H9 (cell line): ENCODE results near the gene DPP8. TPM values are rescaled to one million over a fixed set of nuclear protein-coding genes. Genes with fewer than 3 reads are reported as not detected.
A peak's percentile ranks its signal among the peaks of the same experiment; 100 is the strongest.

Experiments used
- DNase-seq: peaks from one replicate; pipeline ENCODE4 v3.0.0-alpha.2; 2017
- H2AFZ ChIP-seq: one replicate; pipeline ENCODE4 v1.6.1; 2013; ENCODE audit warnings: mild to moderate bottlenecking, low read length, control low read depth, moderate library complexity
- H2AK5ac ChIP-seq: 2 replicates; pipeline ENCODE4 v1.6.1; 2013; ENCODE audit warnings: low read length, control low read depth, mixed read lengths; ENCODE audit not compliant: insufficient read length
- H2BK120ac ChIP-seq: one replicate; pipeline ENCODE4 v1.6.1; 2013; ENCODE audit warnings: low read depth, mild to moderate bottlenecking, low read length, control low read depth, inconsistent platforms; ENCODE audit not compliant: poor library complexity, severe bottlenecking
- H2BK12ac ChIP-seq: 2 replicates; pipeline ENCODE4 v1.6.1; 2013; ENCODE audit warnings: low read length, control low read depth, mixed read lengths, low read depth; ENCODE audit not compliant: insufficient read length
- H2BK15ac ChIP-seq: 2 replicates; pipeline ENCODE4 v1.6.1; 2013; ENCODE audit warnings: low read depth, low read length, control low read depth
- H2BK20ac ChIP-seq: one replicate; pipeline ENCODE4 v1.6.1; 2013; ENCODE audit warnings: low read depth, mild to moderate bottlenecking, low read length, control low read depth, inconsistent platforms; ENCODE audit not compliant: poor library complexity, severe bottlenecking
- H2BK5ac ChIP-seq: 2 replicates; pipeline ENCODE4 v1.6.1; 2013; ENCODE audit warnings: low read length, control low read depth, mixed read lengths; ENCODE audit not compliant: insufficient read length
- H3K14ac ChIP-seq: 2 replicates; pipeline ENCODE4 v1.6.1; 2013; ENCODE audit warnings: low read length, control low read depth; ENCODE audit not compliant: insufficient read depth
- H3K18ac ChIP-seq: 2 replicates; pipeline ENCODE4 v1.6.1; 2013; ENCODE audit warnings: low read depth, mild to moderate bottlenecking, mixed read lengths, low read length, control low read depth; ENCODE audit not compliant: insufficient read length
- H3K23ac ChIP-seq: 2 replicates; pipeline ENCODE4 v1.6.1; 2013; ENCODE audit warnings: low read length, control low read depth, mixed read lengths, low read depth; ENCODE audit not compliant: insufficient read length
- H3K23me2 ChIP-seq: 2 replicates; pipeline ENCODE4 v1.6.1; 2013; ENCODE audit warnings: low read depth, mild to moderate bottlenecking, mixed read lengths, low read length, control low read depth; ENCODE audit not compliant: insufficient read length, poor library complexity, severe bottlenecking
- H3K27ac ChIP-seq: 2 replicates; pipeline ENCODE4 v1.5.1; 2013; ENCODE audit warnings: low read length, control low read depth, mixed read lengths, low read depth; ENCODE audit not compliant: insufficient read length
- H3K27me3 ChIP-seq: 2 replicates; pipeline ENCODE4 v1.6.1; 2013; ENCODE audit warnings: low read length, control low read depth, inconsistent platforms; ENCODE audit not compliant: insufficient read depth
- H3K4ac ChIP-seq: 2 replicates; pipeline ENCODE4 v1.6.1; 2013; ENCODE audit warnings: low read depth, mild to moderate bottlenecking, control low read depth, inconsistent platforms, low read length, moderate library complexity
- H3K4me1 ChIP-seq: 2 replicates; pipeline ENCODE4 v1.6.1; 2013; ENCODE audit warnings: low read length, control low read depth, inconsistent platforms; ENCODE audit not compliant: insufficient read depth
- H3K4me2 ChIP-seq: 2 replicates; pipeline ENCODE4 v1.6.1; 2013; ENCODE audit warnings: low read length, control low read depth, mixed read lengths; ENCODE audit not compliant: insufficient read length, insufficient read depth
- H3K56ac ChIP-seq: 2 replicates; pipeline ENCODE4 v1.6.1; 2013; ENCODE audit warnings: low read depth, mild to moderate bottlenecking, mixed read lengths, low read length, control low read depth; ENCODE audit not compliant: insufficient read length
- H3K79me1 ChIP-seq: 2 replicates; pipeline ENCODE4 v1.6.1; 2013; ENCODE audit warnings: low read depth, mild to moderate bottlenecking, moderate library complexity, low read length, control low read depth, inconsistent platforms; ENCODE audit not compliant: insufficient read depth, poor library complexity, severe bottlenecking
- H3K79me2 ChIP-seq: 2 replicates; pipeline ENCODE4 v1.6.1; 2013; ENCODE audit warnings: low read length, control low read depth, inconsistent platforms; ENCODE audit not compliant: insufficient read depth
- H3K9ac ChIP-seq: 2 replicates; pipeline ENCODE4 v1.6.1; 2013; ENCODE audit warnings: low read length, control low read depth, mixed read lengths; ENCODE audit not compliant: insufficient read length; ENCODE audit errors: extremely low read depth
- H3K9me3 ChIP-seq: one replicate; pipeline ENCODE4 v1.6.1; 2013; ENCODE audit warnings: low read depth, low read length, inconsistent platforms; ENCODE audit not compliant: control insufficient read depth
- H3T11ph ChIP-seq: one replicate; pipeline ENCODE4 v1.6.1; 2013; ENCODE audit warnings: mild to moderate bottlenecking, low read length, control low read depth, inconsistent platforms
- H4K20me1 ChIP-seq: one replicate; pipeline ENCODE4 v1.6.1; 2013; ENCODE audit not compliant: control insufficient read depth, insufficient read length, insufficient read depth
- H4K5ac ChIP-seq: 2 replicates; pipeline ENCODE4 v1.6.1; 2013; ENCODE audit warnings: low read depth, mild to moderate bottlenecking, mixed read lengths, low read length, control low read depth; ENCODE audit not compliant: insufficient read length
- H4K8ac ChIP-seq: replicated peaks from 2 replicates; pipeline ENCODE4 v1.6.1; 2013; ENCODE audit warnings: low read length, control low read depth, mixed read lengths, low read depth; ENCODE audit not compliant: insufficient read length
- H4K91ac ChIP-seq: 2 replicates; pipeline ENCODE4 v1.6.1; 2013; ENCODE audit warnings: low read depth, mild to moderate bottlenecking, moderate library complexity, mixed read lengths, low read length, control low read depth; ENCODE audit not compliant: insufficient read length
- H3K27ac Mint-ChIP-seq, 3 experiments: 2 replicates in 2 of 3; 3 replicates in 1 of 3; pipeline ENCODE4 v1.8.0; 2020 to 2021; ENCODE audit warnings: mixed read lengths in 3 of 3, mild to moderate bottlenecking in 1 of 3, moderate library complexity in 1 of 3
- H3K27me3 Mint-ChIP-seq: 2 replicates; pipeline ENCODE4 v1.8.0; 2021; ENCODE audit warnings: low read depth, mild to moderate bottlenecking, moderate library complexity, mixed read lengths
- H3K36me3 Mint-ChIP-seq, 3 experiments: 2 replicates in 2 of 3; 3 replicates in 1 of 3; pipeline ENCODE4 v1.8.0; 2020 to 2021; ENCODE audit warnings: low read depth in 3 of 3, mixed read lengths in 3 of 3; ENCODE audit not compliant: insufficient read depth in 1 of 3
- H3K4me1 Mint-ChIP-seq, 2 experiments: 2 replicates each; pipeline ENCODE4 v1.8.0; 2020; ENCODE audit warnings: mixed read lengths in 2 of 2
- H3K4me3 Mint-ChIP-seq, 2 experiments: 2 replicates in 1 of 2; 3 replicates in 1 of 2; pipeline ENCODE4 v1.8.0; 2020 to 2021; ENCODE audit warnings: mild to moderate bottlenecking in 2 of 2, mixed read lengths in 2 of 2, moderate library complexity in 1 of 2
- H3K9me3 Mint-ChIP-seq, 2 experiments: 2 replicates in 1 of 2; 3 replicates in 1 of 2; pipeline ENCODE4 v1.8.0; 2020; ENCODE audit warnings: mild to moderate bottlenecking in 2 of 2, mixed read lengths in 2 of 2, moderate library complexity in 1 of 2
- WGBS: extraction: QIAGEN DNeasy Blood & Tissue Kit; methylation state at CpG from one replicate; pipeline ENCODE4 v1.1.7; 2013; ENCODE audit warnings: missing lambda C conversion rate, low lambda C conversion rate, mixed read lengths; ENCODE audit not compliant: insufficient read length; ENCODE audit errors: extremely low coverage; 5-methylcytosine and 5-hydroxymethylcytosine counted together
- total RNA-seq: library from RNA; stranded (reverse); gene quantifications from 2 replicates; pipeline ENCODE4 v1.2.1, GENCODE V29; 2021
- TF ChIP-seq, protein P1 (sequence below): fragments of 200-600 bp; sonication (generic); conservative IDR thresholded peaks from 3 replicates; pipeline ENCODE4 v1.8.0; 2021; ENCODE audit warnings: antibody characterized with exemption, mild to moderate bottlenecking

Gene DPP8
- total RNA-seq, 1 experiment from 2014 or later: 26.6 TPM

DNA sequence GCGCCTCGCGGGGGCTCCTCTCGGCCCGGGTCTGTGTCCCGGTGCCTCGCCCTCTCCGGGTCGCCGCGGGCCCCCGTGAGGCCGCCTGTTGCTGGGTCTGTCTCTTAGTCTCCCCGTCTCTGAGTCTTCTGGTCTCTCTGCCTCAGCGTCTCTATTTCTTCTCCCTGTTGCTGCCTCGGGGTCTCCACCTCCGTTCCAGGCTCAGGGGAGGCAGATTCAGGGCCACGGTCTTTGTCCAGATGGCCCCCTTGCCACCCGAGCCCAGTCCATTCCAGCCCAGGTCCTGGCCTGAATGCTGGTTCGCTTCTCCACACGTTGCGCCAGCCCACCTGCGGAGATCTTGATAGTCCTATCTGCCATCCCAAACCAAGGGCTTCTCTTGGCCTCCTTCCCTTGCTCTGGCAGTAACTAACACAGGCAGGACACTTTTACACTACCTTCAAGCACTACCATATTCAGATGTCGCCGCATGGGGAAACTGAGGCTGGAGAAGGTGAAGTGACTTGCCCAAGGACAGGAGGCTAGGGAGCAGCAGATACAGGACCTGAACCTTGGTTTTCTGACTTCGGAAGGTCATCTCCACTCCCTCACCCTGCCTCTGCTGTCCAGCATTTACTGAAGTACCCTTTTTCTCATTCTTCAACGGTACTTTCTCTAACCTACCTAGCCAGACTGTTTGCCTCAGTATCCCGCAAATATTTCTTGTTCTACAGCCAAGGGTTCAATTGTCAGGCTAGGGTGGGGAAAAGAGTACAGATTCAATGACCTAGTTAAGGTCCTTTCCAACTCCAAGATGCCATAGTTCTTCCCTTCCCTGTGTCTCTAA lies 94.1 kb downstream of the DPP8 start:
- Histone ChIP-seq H3K79me1 (no peaks in the 10 kb centered on the region), H3K27me3 (0 out of 2 replicates have a peak, but pooled peaks cover 3% of the 10 kb centered on the region), H3K9me3 (no peaks in the 10 kb centered on the region), H4K5ac (no peak overlapping the region), H2BK20ac (no peak overlapping the region), H2BK15ac (no peak overlapping the region), H3K9ac (no peak overlapping the region), H2BK12ac (no peak overlapping the region), H3K4me1 (peaks cover 9% of the 10 kb centered on the region; the same call in 1 of the 2 replicates), H3K23me2 (peaks cover 19% of the 10 kb centered on the region), H3K23ac (no peak overlapping the region), H3K56ac (no peak overlapping the region), H2BK5ac (no peak overlapping the region), H3K4me2 (peak overlapping the region; percentile 77), H2AK5ac (no peak overlapping the region), H2BK120ac (no peak overlapping the region), H4K8ac (no peak overlapping the region), H3K79me2 (no peaks in the 10 kb centered on the region), H3K18ac (peak overlapping the region; percentile 67), H4K20me1 (no peaks in the 10 kb centered on the region), H3T11ph (no peak overlapping the region), H3K27ac (no peak overlapping the region), H2AFZ (peak overlapping the region; percentile 40), H4K91ac (no peak overlapping the region), H3K4ac (no peak overlapping the region), H3K14ac (peak overlapping the region; percentile 70)
- DNase-seq: peak; percentile 58
- H3K27ac Mint-ChIP-seq: peak overlapping the region; percentile 90 to 98 (median 96); a peak in 5 of 7 replicates
- peaks cover 46 to 62% of the 10 kb centered on the region in 2 experiments for H3K4me1 Mint-ChIP-seq
- H3K9me3 Mint-ChIP-seq: peaks cover 0 to 2% of the 10 kb centered on the region in 2 experiments; a peak in 2 of 5 replicates
- peaks cover 2 to 11% (median 3%) of the 10 kb centered on the region in 3 experiments; a peak in 5 of 7 replicates for H3K36me3 Mint-ChIP-seq
- peaks cover 17% of the 10 kb centered on the region for H3K27me3 Mint-ChIP-seq
- peak overlapping the region; percentile 91 to 92 for H3K4me3 Mint-ChIP-seq
- WGBS: no CpG with 5 or more reads among the region's 28 CpGs
- TF ChIP-seq, protein P1, sequence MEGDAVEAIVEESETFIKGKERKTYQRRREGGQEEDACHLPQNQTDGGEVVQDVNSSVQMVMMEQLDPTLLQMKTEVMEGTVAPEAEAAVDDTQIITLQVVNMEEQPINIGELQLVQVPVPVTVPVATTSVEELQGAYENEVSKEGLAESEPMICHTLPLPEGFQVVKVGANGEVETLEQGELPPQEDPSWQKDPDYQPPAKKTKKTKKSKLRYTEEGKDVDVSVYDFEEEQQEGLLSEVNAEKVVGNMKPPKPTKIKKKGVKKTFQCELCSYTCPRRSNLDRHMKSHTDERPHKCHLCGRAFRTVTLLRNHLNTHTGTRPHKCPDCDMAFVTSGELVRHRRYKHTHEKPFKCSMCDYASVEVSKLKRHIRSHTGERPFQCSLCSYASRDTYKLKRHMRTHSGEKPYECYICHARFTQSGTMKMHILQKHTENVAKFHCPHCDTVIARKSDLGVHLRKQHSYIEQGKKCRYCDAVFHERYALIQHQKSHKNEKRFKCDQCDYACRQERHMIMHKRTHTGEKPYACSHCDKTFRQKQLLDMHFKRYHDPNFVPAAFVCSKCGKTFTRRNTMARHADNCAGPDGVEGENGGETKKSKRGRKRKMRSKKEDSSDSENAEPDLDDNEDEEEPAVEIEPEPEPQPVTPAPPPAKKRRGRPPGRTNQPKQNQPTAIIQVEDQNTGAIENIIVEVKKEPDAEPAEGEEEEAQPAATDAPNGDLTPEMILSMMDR: no peak; the same call in 1 of the 3 replicates
